Dermis lymphatic vessel endothelial cell (primary cell): ENCODE data around the gene CLIC3. TPM values are rescaled to one million over a fixed set of nuclear protein-coding genes. Genes with fewer than 3 reads are reported as not detected.

Experiments
- total RNA-seq: library from RNA; depleted of rRNA; stranded (reverse); fragments of >200 nt; gene quantifications from 2 replicates; pipeline ENCODE4 v1.2.1, GENCODE V29; 2014

The CLIC3 gene, protein sequence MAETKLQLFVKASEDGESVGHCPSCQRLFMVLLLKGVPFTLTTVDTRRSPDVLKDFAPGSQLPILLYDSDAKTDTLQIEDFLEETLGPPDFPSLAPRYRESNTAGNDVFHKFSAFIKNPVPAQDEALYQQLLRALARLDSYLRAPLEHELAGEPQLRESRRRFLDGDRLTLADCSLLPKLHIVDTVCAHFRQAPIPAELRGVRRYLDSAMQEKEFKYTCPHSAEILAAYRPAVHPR
- not detected in 2 replicates for total RNA-seq

DNA sequence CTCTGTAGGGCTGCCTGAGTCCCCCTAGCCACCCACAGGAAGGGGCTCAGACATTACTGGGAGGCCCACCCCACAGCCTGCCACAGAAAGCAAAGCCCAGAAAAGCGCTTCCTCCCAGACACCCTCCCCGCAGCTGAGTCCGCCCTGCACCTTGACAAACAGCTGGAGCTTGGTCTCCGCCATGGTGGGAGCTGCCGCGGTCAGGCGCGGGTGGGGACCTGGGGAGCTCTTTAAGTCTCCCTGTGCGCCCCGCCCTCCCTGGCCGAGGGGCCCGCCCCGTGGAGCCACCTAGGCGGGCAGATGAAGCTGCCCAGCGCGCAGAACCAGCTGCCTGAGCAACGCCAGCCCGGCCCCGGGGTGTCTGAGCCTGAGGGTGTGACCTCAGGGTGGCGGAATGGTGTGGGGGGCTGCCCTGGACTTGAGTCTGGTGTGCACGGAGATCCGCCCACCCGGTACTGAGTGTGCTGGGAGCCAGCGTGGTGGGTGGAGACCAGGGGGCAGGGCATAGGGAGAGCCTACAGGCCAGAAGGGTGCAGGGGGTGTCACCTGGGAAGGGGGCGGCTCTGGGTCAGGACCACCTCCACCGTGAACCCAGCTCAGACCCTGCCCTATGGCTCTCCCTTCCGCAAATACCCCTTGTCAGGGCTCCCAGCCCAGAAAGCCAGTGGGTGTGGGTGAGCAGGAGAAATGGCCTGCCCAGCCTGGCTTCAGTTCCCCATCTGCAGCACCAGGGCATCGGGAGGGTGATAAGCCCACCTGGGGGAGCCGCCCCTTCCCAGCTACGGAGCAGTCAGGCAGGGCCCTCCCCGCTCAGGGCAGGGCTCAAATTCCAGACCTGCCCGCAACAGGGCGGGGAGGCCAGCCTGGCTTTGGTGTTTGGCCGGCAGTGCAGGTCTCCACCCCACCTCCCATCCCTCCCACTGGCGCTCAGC is at the start of gene CLIC3:
TSS of gene CLIC3 (minus strand) at position 208 of the 932 bp plus-strand sequence. CDS start at position 183, 25 bp downstream.

DNA sequence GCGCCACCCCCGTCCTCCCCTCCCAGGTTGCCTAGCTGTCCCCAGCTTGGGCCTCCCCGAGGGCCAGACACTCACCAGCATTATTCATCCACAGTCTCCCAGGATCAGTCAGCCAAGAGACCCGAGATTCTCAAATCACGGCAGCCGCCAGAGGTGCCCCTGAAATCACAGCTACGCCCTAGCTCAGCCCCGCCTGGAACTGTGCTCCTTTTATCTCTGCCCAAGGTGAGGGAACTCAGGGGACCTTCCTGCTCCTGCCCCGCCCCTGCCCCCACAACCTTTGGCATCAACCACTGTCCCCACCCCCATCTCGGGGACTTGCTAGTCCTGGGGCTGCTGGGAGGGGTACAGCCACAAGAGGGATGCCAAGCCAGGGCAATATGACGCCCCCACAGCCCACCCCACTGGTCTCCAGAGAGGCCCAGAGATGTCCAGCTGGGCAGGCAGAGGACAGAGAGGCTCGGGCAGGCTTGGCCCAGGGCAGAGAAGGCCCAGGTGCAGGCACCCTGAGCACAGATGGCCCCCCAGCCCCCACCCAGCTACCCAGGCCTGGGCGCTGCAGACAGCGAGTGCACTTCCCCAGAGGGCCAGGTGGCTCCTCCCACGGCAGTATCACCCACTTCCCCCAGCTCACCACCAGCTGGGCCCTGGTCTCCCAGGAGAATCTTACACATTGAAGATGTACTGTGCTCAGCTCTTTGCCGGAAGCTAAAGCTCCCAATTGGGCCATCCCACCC is 35.7 kb upstream of the CLIC3 start, which contains the start of gene FUT7:
TSS of gene FUT7 (minus strand) at position 185 of the 737 bp plus-strand sequence. CDS start at position 88, 97 bp downstream.

DNA sequence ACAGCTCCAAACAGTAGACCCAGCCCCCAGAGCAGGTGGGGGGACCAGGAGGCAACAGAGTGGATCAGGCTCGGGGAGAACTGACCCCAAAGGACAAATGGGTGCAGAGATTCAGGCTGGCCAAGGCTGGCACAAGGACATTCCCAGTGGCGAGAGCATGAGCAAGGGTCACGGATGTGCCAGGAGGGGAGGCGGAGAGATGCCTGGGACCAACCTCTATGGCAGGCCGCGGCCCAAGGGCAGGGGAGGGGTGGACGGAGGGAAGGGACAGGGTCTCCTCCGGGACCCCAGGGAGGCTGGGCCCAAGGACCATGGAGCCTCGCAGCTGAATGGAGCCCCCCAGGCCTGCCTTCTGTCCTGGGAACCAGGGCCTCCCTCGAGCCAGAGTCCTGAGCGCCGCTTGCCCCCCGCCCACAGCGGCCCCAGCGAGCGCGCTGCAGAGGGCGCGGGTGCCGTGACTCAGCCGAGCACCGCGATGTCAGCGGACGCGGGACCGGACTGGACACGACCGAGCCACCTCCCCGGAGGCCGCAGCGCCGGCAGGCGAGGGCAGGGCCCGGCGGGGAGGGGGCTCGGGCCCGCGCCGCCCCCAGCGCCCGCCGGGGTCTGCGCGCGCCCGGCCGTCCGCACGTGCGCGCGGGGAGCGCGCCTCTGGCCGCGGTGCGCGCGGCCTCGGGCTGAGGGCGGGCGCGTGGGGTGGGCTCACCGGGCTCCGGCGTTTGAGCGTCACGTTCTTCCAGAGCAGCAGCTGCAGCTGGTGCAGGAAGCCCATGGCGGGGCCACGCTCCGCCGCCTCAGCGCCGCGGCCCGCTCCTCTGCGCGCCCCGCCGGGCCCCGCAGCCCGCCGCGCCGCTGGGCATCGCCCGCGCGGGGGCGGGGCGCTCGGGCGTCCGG is 31.2 kb upstream of the CLIC3 start, which contains the start of gene ABCA2:
TSS of gene ABCA2 (minus strand) at position 869 of the 894 bp plus-strand sequence. CDS start at position 772, 97 bp downstream.

DNA sequence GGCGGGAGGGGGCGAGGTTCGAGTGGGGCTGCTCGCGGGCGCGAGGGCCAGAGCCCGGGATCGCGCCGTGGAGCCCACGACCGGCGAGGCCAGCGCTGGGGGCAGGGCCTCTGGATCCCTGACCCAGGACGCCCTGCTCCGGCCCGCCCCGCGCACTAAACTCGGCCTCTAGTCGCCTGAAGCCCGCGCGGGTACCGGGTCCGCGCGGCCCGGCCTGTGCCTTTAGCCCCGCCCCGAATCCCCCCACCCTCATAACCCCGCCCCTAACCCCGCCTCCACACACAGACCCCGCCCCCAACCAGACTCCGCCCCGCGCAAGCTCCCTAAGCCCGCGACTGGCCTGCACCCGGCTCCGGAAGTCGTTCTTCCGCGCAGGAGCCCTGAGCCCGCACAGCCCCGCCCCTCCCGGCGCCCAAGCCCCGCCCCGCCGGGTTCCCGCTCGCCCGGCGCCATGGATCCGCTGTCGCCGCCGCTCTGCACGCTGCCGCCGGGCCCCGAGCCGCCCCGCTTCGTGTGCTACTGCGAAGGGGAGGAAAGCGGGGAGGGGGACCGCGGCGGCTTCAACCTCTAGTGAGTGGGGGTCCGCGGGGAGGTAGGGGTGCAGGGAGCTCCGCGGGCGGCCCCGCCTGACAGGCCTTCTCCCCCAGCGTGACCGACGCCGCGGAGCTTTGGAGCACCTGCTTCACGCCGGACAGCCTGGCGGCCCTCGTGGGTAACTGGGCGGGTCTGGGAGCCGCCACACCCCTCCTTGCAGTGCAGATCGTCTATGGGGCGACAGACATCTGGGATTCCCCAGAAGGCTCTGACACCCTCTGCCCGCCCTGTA is 4.2 kb downstream of the CLIC3 start, which contains the start of gene PAXX:
TSS of gene PAXX (plus strand) at position 430 of the 826 bp plus-strand sequence. CDS start at position 452, 22 bp downstream.

DNA sequence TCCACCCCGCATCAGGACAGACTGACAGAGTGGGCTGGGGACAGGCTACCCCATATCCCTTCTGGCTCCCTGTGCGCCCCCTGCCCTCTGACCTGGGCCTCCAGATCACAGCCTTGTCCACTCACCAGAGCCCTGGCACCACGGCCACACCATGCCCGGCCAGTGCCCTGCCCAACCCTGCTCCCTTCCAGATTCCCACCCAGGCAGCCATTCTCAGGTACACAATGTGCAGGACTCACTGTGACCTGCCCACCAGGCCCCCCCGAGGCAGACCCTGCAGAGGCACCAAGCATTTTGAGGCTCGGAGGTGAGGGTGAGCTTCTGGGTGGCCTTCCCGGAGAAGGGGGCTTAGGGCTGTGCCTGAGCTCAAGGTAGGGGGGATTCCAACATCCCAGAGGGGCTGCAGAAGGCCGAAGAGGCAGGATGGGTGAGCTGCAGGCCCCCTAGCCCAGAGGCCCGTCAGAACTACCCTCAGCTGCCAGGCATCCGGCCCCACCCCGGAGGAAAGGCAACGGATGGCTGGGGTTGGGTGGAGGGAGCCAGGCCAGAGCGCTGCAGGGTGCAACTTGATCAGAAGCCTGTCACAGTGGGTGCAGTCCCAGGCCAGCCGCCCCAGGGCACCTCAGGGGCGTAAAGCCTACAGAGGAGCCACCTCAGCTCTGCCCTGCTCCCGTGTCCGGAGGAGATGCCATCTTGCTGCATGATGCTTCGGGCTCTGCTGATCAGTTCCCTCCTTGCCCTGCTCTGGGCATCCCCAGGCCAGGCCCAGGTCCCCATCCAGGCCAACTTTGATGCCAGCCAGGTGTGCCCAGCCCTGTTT is 13.9 kb downstream of the CLIC3 start, which contains the start of gene LCNL1:
TSS of gene LCNL1 (plus strand) at position 762 of the 820 bp plus-strand sequence. CDS start 594 bp downstream, outside the sequence.

DNA sequence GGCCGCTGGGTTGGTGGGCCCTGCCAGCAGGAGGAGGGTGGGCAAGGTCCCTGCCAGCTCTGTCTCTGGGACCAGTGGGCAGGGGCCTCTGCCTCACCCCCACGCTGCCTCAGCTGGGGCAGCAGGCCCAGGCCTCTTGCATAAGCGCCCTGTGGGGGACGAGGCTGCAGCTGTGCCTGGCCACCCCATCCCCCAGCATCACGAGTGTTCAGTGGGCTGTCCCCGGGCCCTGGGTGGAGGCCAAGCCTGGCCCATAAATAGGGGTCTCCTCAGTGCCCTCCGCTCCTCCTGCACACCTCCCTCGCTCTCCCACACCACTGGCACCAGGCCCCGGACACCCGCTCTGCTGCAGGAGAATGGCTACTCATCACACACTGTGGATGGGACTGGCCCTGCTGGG is 19.1 kb downstream of the CLIC3 start, which contains the start of gene PTGDS:
TSS of gene PTGDS (plus strand) at position 282 of the 400 bp plus-strand sequence. CDS start at position 357, 75 bp downstream.

DNA sequence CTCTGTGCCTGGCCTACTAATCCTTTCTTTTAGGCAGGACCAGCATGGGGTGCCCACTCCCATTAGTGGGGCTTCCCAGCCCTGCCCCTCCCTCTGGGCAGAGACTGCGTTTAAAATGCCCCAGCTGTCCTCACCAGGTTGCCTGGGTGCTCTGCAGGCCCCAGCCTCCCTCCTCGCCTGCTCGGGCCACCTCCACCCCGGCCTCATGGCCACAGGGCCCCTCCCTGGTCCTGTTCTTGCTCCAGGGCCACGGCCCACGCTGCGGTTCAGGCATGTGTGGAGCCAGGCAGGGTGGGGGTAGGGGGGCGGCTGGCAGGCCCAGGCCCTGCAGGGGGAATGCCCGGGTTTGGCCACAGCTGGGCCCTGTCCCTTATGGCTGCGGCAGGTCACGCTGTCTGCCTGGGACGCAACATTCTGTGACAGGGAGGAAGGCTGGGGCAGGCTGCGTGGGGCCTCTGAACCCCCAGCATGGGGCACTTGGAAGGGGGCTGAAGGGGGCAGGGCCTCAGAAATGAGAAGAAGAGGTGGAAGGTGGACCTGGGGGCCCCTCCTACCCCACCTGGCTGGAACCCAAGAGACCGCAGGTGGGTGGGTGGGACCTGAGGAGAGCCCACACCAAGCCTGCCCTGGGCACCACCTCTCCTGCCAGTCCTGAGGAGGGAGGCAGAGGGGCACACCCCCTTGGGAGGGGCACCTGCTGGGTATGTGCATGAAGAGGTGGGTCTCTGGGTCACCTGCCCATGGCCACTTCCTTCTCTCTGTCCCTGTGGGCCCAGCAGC is 44.6 kb downstream of the CLIC3 start, which contains the start of gene LCN12:
TSS of gene LCN12 (plus strand) at position 733 of the 780 bp plus-strand sequence. CDS start 55 bp downstream, outside the sequence.

Other genes starting within 250 kb of the CLIC3 start
- gene LCN6, start 248.0 kb downstream of the CLIC3 start, total RNA-seq = not detected in 2 replicates
- gene LCN8, start 238.3 kb downstream of the CLIC3 start, total RNA-seq = not detected in 2 replicates
- gene LCN15, start 232.1 kb downstream of the CLIC3 start, total RNA-seq = not detected in 2 replicates
- gene TMEM141, start 205.2 kb downstream of the CLIC3 start, total RNA-seq = 41.9 and 66.5 TPM in 2 replicates
- gene CCDC183, start 200.2 kb downstream of the CLIC3 start, total RNA-seq = 0.52 and 0.98 TPM in 2 replicates
- gene RABL6, start 188.6 kb downstream of the CLIC3 start, total RNA-seq = 49.3 and 52.9 TPM in 2 replicates
- gene AJM1, start 154.1 kb downstream of the CLIC3 start, total RNA-seq = 0.60 and 0.65 TPM in 2 replicates
- gene PHPT1, start 147.2 kb downstream of the CLIC3 start, total RNA-seq = 185 and 194 TPM in 2 replicates
- 0.52 and 0.65 TPM in 2 replicates for gene MAMDC4, start 144.2 kb downstream of the CLIC3 start, total RNA-seq
- gene EDF1, start 130.3 kb downstream of the CLIC3 start, total RNA-seq = 286 and 317 TPM in 2 replicates
- 12.7 and 18.0 TPM in 2 replicates for gene TRAF2, start 110.1 kb downstream of the CLIC3 start, total RNA-seq
- 140 and 161 TPM in 2 replicates for gene FBXW5, start 51.8 kb downstream of the CLIC3 start, total RNA-seq
- 0.54 and 0.77 TPM in 2 replicates for gene C8G, start 51.3 kb downstream of the CLIC3 start, total RNA-seq
- gene LCN12, start 44.3 kb downstream of the CLIC3 start, total RNA-seq = 0.11 TPM in 1 of 2 replicates, not detected in the other
- 0.43 and 2.8 TPM in 2 replicates for gene PTGDS, start 19.1 kb downstream of the CLIC3 start, total RNA-seq
- gene LCNL1, start 13.6 kb downstream of the CLIC3 start, total RNA-seq = under 0.01 TPM in 1 of 2 replicates, not detected in the other
- gene PAXX, start 4.1 kb downstream of the CLIC3 start, total RNA-seq = 8.0 and 9.2 TPM in 2 replicates
- gene ABCA2, start 31.7 kb upstream of the CLIC3 start, total RNA-seq = 4.8 and 6.8 TPM in 2 replicates
- gene FUT7, start 35.5 kb upstream of the CLIC3 start, total RNA-seq = not detected in 2 replicates
- gene NPDC1, start 49.6 kb upstream of the CLIC3 start, total RNA-seq = 4.8 and 8.2 TPM in 2 replicates
- gene ENTPD2, start 57.5 kb upstream of the CLIC3 start, total RNA-seq = not detected in 2 replicates
- gene SAPCD2, start 74.0 kb upstream of the CLIC3 start, total RNA-seq = 2.0 and 2.5 TPM in 2 replicates
- 19.7 and 21.1 TPM in 2 replicates for gene UAP1L1, start 80.9 kb upstream of the CLIC3 start, total RNA-seq
- gene MAN1B1, start 90.4 kb upstream of the CLIC3 start, total RNA-seq = 54.2 and 55.7 TPM in 2 replicates
- 77.3 and 94.1 TPM in 2 replicates for gene DPP7, start 118.2 kb upstream of the CLIC3 start, total RNA-seq
- gene GRIN1, start 142.6 kb upstream of the CLIC3 start, total RNA-seq = under 0.01 TPM in 1 of 2 replicates, not detected in the other
- not detected in 2 replicates for gene LRRC26, start 173.5 kb upstream of the CLIC3 start, total RNA-seq
- 0.09 TPM in 1 of 2 replicates, not detected in the other for gene TMEM210, start 175.5 kb upstream of the CLIC3 start, total RNA-seq
- 19.9 and 20.9 TPM in 2 replicates for gene ANAPC2, start 192.0 kb upstream of the CLIC3 start, total RNA-seq
- gene SSNA1, start 192.1 kb upstream of the CLIC3 start, total RNA-seq = 81.8 and 83.4 TPM in 2 replicates
- 2.3 and 3.4 TPM in 2 replicates for gene TPRN, start 204.2 kb upstream of the CLIC3 start, total RNA-seq
- gene TMEM203, start 209.1 kb upstream of the CLIC3 start, total RNA-seq = 21.4 and 23.5 TPM in 2 replicates
- gene NDOR1, start 209.1 kb upstream of the CLIC3 start, total RNA-seq = 2.1 and 2.2 TPM in 2 replicates
- 0.09 and 0.11 TPM in 2 replicates for gene RNF208, start 225.7 kb upstream of the CLIC3 start, total RNA-seq
- gene CYSRT1, start 228.6 kb upstream of the CLIC3 start, total RNA-seq = 0.22 and 0.26 TPM in 2 replicates
- gene RNF224, start 230.9 kb upstream of the CLIC3 start, total RNA-seq = not detected in 2 replicates
- not detected in 2 replicates for gene SLC34A3, start 234.3 kb upstream of the CLIC3 start, total RNA-seq
- 76.1 and 80.8 TPM in 2 replicates for gene TUBB4B, start 244.7 kb upstream of the CLIC3 start, total RNA-seq